ENCODE results near the gene RPP14.

The RPP14 gene

DNA sequence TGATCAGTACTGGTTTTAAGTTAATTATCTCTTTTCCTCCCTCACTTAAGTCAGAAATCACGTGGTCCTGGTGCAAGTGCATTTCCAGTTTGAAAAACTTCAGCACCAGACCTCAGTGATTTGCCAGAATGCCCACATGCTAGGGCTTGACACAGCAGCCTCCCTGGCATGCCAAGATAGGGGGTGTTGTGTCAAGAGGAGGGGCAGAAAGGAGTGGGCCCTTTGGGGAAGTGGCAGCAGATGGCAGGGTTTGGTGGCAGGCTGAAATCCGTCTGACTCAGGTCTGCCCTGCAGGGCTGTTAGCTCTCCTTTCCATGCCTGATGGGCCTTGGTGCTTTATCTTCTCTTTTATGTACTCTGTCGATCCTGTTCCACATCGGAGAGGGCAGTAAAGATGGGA, 50.0 kb downstream of the RPP14 start:
- no peak for DNase-seq (ENCODE audit: low read depth in 2 of 2)

GRCh38 chr3:58357402-58357801, 51.4 kb downstream of the RPP14 start:
- DNase-seq (ENCODE audit: low read depth in 2 of 2) = no peak

- no peak for DNase-seq (ENCODE audit: low read depth in 2 of 2)
Measured at GRCh38 chr3:58358092-58358491, 52.0 kb downstream of the RPP14 start.

DNA sequence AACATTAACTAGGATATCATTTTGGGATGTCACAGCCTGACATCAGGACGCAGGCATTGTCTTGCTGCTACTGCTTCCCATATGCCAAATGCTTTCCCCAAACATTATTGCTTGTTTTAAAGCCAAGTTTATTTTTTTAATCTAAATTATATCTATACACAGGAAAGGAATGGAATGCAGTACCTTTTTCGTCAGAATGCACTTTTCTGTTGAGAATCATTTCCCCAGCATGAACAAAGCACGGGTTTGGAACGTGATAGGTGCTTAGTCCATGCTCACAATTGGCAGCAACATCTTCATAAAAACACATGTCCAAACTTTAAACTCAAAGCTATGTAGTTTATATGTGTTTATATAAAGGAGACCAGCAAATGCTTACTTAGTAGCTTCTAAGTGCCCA, 52.8 kb downstream of the RPP14 start:
- no peak for DNase-seq (ENCODE audit: low read depth in 2 of 2)

DNA sequence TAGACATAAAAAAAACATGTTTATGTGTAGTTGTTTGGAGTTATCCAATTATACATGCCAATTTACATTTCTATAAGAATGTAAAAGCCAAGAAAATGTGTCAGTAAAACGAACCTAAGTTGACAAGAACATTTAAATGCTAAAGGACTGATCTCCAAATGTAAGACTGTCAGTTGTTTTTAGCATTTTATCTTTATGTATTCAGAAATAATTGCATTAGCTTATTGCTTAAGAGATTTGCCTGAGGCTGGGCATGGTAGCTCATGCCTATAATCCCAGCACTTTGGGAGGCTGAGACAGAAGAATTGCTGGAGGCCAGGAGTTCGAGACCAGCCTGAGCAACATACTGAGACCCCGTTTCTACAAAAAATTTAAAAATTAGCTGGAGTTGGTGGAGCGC, 53.6 kb downstream of the RPP14 start:
- no peak for DNase-seq (ENCODE audit: low read depth in 2 of 2)

DNA sequence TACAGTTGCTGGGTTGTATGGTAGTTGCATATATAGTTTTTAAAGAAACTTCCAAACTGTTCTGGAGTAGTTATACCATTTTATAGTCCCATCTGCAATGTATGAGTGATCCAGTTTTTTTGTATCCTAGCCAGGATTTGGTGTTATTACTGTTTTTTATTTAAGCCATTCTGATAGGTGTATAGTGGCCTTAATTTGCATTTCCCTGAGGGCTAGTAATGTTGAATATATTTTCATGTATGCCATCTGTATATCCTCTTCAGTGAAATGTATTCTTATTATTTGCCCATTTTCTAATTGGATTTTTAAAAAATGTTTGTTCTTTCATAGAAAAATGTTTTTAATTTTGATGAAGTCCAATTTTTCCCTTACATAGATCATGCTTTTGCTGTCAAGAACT, 55.8 kb downstream of the RPP14 start:
- DNase-seq (ENCODE audit: low read depth in 2 of 2) = no peak

- no peak for DNase-seq (ENCODE audit: low read depth in 2 of 2)
Measured at GRCh38 chr3:58366699-58367098, 60.7 kb downstream of the RPP14 start.

- DNase-seq (ENCODE audit: low read depth in 2 of 2) = no peak
Measured at GRCh38 chr3:58369038-58369437, 63.0 kb downstream of the RPP14 start.

Measured in stimulated activated CD4-positive, alpha-beta T cell treated with anti-CD3 and anti-CD28 coated beads, Interleukin-15, amount 100 ng/mL, for 48 hours (primary cell).